Heart left ventricle (tissue), 13 donors: ENCODE results near the gene CD300C.

Experiments
- POLR2A ChIP-seq, 2 donors: fragments of 450-650 bp; IDR thresholded peaks; one replicate each; pipeline ENCODE4 v1.6.1; 2017; ENCODE audit warnings: antibody characterized with exemption in 2 of 2, mild to moderate bottlenecking in 2 of 2, moderate library complexity in 2 of 2
- TF ChIP-seq, protein P1 (sequence below), 12 donors: fragments of 200-600 bp; sonication (generic) in 4 of 12; IDR thresholded peaks; one replicate each; pipeline versions ENCODE4 v1.5.0 to v1.8.0; 2018 to 2022; ENCODE audit warnings: antibody characterized with exemption in 12 of 12, mild to moderate bottlenecking in 5 of 12
- donor health status: ischemic (EF 13 %, LVEDD 7.1; RV severe dilation, severe dysfunction).
- donor health status: DM: no; HTN: yes; CAD: no.
- donor health status: DM: no; HTN: no; CAD: no.
- donor health status: ischemic (EF 25% LVEDD 6.9; RV normal size, moderate dysfunction).
- donor health status: ischemic (EF 25% LVEDD 5.7; RV mildly dilated, moderate dysfunction).
- donor health status: ischemic (EF 35%, LVEDD 5.7; RV mildly dilated, moderate dysfunction).
- donor health status: nonischemic (EF 11% LVEDD 7.7; RV severe dilation, severe dysfunction).
- donor health status: DM: yes; HTN: yes; CAD: no.
- donor health status: PGD.
- donor health status: ischemic (EF 29% LVEDD 5.4; RV normal size, mild dysfunction).
- donor health status: nonischemic (EF 23%, LVEDD 6.1; RV moderate dilation, normal function).

DNA sequence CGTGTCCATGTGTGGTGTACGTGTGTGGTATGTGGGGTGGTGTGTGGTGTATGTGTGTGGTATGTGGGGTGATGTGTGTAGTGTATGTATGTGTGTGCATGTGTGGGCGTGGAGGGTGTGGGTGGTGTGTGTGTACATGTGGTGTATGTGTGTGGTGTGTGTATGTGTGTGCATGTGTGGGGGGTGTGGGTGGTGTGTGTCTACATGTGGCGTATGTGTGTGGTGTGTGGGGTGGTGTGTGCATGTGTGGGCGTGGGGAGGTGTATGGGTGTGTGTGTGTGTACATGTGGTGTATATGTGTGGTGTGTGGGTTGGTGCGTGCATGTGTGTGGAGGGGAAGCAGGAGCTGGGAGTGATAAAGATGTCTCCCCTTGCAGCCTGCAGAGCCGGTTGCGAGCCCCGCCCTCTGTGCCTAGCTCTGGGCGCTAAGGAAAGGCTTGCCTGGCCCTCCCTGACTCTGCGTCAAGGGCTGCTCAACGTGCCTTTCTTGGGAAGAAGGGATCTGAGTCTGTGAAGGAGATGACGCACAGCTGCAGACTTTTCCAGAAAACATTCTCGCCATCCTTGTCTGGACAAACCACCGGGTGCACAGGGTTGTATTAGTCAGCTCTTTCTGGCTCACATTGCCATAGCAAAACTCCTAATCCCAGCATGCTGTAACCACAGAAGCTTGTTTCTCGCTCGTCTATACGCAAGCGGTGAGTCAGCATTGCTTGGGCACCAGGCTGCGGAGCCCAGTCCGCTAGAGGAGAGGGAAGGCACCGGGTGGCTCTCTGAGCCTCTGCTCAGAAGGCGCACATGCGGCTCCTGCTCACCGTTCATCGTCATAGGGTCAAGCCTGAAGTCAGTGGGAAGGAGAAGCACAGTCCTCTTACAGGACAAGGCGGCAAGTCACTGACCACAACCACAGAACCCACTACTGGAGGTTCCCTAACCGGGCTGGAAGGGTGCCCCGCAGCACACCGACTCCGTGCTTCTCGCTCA is 23.4 kb upstream of the CD300C start:
- TF ChIP-seq, protein P1, sequence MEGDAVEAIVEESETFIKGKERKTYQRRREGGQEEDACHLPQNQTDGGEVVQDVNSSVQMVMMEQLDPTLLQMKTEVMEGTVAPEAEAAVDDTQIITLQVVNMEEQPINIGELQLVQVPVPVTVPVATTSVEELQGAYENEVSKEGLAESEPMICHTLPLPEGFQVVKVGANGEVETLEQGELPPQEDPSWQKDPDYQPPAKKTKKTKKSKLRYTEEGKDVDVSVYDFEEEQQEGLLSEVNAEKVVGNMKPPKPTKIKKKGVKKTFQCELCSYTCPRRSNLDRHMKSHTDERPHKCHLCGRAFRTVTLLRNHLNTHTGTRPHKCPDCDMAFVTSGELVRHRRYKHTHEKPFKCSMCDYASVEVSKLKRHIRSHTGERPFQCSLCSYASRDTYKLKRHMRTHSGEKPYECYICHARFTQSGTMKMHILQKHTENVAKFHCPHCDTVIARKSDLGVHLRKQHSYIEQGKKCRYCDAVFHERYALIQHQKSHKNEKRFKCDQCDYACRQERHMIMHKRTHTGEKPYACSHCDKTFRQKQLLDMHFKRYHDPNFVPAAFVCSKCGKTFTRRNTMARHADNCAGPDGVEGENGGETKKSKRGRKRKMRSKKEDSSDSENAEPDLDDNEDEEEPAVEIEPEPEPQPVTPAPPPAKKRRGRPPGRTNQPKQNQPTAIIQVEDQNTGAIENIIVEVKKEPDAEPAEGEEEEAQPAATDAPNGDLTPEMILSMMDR (IDR thresholded peaks at IDR 0.05) = no peak
- no peak for TF ChIP-seq POLR2A (IDR thresholded peaks at IDR 0.05)
